Ovary (tissue), 3 donors: Measurements from ENCODE around the gene ZNF701.
"Not testable (repeated sequence)": the region's sequence is repeated elsewhere in the genome, so short reads cannot be mapped to it uniquely, and the experiment has no call there.

ENCODE experiments used
- CTCF ChIP-seq, 3 donors: fragments of 450-650 bp in 2 of 3; fragments of 200-600 bp in 1 of 3; IDR thresholded peaks; one replicate each; pipeline versions ENCODE4 v1.5.1 to v1.8.0; 2016 to 2022; ENCODE audit warnings: antibody characterized with exemption in 3 of 3, mild to moderate bottlenecking in 1 of 3
- EP300 ChIP-seq: sonication (generic); formaldehyde crosslinking; IDR thresholded peaks from one replicate; pipeline ENCODE4 v1.6.1; 2017; ENCODE audit warnings: antibody characterized with exemption
- POLR2A ChIP-seq: fragments of 450-650 bp; IDR thresholded peaks from one replicate; pipeline ENCODE4 v1.6.1; 2017; ENCODE audit warnings: antibody characterized with exemption, mild to moderate bottlenecking, moderate library complexity
- donor health status: DM: no; HTN: no; CAD: no.

DNA sequence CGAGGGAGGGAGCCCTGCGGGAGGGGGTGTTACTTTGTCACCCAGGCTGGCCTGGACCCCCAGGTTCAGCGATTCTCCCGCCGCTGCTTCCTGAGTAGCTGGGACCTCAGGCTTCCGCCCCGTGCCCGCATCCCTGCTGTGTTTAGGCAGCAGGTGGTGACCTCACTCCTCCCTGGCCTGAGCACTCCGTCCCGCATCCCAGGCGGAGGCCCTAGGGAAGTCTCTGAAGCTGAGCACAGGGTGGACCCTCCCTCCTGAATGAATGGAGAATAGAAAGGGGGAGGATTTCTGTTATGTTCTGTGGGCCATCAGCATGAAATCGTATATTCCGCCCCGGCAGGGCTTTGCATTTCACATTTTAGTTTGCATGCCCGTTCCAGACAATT is 34.7 kb upstream of the ZNF701 start:
- not testable (repeated sequence) for TF ChIP-seq CTCF (IDR thresholded peaks at IDR 0.05); POLR2A; EP300
